Neural progenitor cell (in vitro differentiated cells): Measurements from ENCODE around the gene RNF225.

ENCODE experiments used
- CTCF ChIP-seq: fragments of 200-600 bp; sonication (generic); IDR thresholded peaks from 2 replicates; pipeline ENCODE4 v1.5.1; 2017; ENCODE audit warnings: antibody characterized with exemption, mild to moderate bottlenecking
- EZH2 ChIP-seq: fragments of 200-600 bp; sonication (generic); IDR thresholded peaks from 2 replicates; pipeline ENCODE4 v1.6.1; 2017; ENCODE audit warnings: antibody characterized with exemption, mild to moderate bottlenecking, moderate library complexity

DNA sequence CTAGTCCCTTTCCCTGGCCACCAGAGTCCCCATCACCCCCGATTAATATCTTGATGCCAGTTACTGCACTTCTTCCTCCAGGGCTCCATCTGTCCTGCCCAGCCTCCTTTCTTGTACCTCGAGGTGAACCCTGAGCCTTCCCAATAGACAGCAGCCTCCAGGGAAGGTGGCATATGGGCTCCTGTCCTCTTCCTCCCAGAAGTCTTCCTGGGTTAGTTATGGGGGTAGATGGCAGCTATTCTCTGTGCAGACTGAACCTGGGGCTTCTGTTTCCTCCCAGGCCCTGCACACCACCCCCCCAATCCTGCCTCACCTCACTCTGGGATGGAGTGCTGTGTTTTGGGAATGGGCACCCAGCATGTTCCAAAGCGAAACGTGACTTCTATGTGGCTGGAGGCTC is 2.6 kb downstream of the RNF225 start:
- TF ChIP-seq CTCF: no peak
- no peak for TF ChIP-seq EZH2
